ENCODE measurements around the gene AGBL4. TPM values are rescaled to one million over a fixed set of nuclear protein-coding genes. Genes with fewer than 3 reads are reported as not detected.
"Not testable (repeated sequence)": the region's sequence is repeated elsewhere in the genome, so short reads cannot be mapped to it uniquely, and the experiment has no call there.

Gene AGBL4
- total RNA-seq, 1 donor from 2014 or later, result 3.1 TPM

DNA sequence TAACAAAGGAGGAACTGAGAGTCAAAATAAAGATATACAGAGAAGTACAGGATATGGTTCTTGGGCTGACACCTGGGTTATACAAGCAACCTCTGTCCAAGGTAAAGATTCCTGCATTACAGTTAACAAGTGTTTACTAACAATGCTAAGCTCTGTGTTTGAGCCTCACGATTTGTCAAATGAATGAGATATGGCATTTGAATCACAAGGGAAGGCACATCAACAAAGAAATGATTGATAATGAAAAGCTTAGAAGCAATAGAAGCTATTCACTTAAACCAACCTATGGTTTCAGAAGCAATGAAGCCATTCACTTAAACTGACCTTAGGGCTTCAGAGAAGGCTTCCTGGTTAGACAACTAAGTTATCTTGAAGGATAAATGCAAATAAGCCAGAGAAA, 199.5 kb downstream of the AGBL4 start:
- Mint-ChIP-seq H3K4me3 (ENCODE audit: low read depth) (no peak overlapping the region), H3K27ac (no peak overlapping the region), H3K27me3 (no peaks in the 10 kb centered on the region), H3K4me1 (ENCODE audit: low read depth) (no peaks in the 10 kb centered on the region), H3K36me3 (ENCODE audit: insufficient read depth) (peaks cover 1% of the 10 kb centered on the region), H3K9me3 (ENCODE audit: low read depth) (peaks cover 71% of the 10 kb centered on the region)
- DNase-seq (ENCODE audit: low spot score, unreplicated experiment), result no peak
- TF ChIP-seq, protein P1, sequence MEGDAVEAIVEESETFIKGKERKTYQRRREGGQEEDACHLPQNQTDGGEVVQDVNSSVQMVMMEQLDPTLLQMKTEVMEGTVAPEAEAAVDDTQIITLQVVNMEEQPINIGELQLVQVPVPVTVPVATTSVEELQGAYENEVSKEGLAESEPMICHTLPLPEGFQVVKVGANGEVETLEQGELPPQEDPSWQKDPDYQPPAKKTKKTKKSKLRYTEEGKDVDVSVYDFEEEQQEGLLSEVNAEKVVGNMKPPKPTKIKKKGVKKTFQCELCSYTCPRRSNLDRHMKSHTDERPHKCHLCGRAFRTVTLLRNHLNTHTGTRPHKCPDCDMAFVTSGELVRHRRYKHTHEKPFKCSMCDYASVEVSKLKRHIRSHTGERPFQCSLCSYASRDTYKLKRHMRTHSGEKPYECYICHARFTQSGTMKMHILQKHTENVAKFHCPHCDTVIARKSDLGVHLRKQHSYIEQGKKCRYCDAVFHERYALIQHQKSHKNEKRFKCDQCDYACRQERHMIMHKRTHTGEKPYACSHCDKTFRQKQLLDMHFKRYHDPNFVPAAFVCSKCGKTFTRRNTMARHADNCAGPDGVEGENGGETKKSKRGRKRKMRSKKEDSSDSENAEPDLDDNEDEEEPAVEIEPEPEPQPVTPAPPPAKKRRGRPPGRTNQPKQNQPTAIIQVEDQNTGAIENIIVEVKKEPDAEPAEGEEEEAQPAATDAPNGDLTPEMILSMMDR (IDR thresholded peaks at IDR 0.05; ENCODE audit: unreplicated experiment), result no peak

DNA sequence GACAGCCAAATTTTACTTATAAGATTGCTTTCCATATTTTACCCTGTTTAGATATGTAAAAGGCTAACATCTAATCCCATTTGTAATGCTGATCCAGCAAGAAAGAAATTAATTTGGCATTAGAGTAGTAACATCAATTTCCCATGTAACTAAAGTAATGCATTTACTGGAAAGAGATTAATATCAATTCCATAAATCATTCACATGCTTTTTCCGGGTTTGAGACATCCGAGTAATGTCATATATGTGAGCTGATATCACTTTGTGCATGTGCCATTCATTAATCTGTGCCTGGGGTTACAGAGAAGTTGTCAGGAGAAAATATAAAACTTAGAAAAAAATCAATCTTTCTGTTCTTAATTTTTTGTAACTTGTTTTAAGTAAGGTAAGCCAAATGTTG, 206.1 kb downstream of the AGBL4 start:
- H3K27me3 Mint-ChIP-seq, result no peaks in the 10 kb centered on the region
- peaks cover 54% of the 10 kb centered on the region for H3K9me3 Mint-ChIP-seq (ENCODE audit: low read depth)

DNA sequence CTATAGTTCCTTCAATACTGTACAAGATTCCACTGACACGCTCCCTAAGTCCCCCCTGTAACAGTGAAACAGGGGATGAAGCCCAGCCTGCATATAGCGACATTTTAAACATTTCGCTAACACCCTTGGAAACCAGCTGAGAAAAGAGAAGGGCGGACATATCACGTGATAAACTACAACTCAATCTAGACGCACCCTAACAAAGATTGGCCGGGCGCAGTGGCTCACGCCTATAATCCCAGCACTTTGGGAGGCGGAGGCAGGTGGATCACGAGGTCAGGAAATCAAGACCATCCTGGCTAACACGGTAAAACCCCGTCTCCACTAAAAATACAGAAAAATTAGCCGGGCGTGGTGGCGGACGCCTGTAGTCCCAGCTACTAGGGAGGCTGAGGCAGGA, 236.7 kb downstream of the AGBL4 start:
- H3K9me3 Mint-ChIP-seq (ENCODE audit: low read depth), result peaks cover 47% of the 10 kb centered on the region
- DNase-seq (ENCODE audit: low spot score, unreplicated experiment); H3K4me1 Mint-ChIP-seq (ENCODE audit: low read depth); H3K36me3 Mint-ChIP-seq (ENCODE audit: insufficient read depth); H3K4me3 Mint-ChIP-seq (ENCODE audit: low read depth); H3K27ac Mint-ChIP-seq; H3K27me3 Mint-ChIP-seq: not testable (repeated sequence)

More for the DNA sequence above, 206.1 kb downstream of the AGBL4 start:
- Mint-ChIP-seq H3K4me3 (ENCODE audit: low read depth) (no peak overlapping the region), H3K27ac (no peak overlapping the region), H3K4me1 (ENCODE audit: low read depth) (no peaks in the 10 kb centered on the region), H3K36me3 (ENCODE audit: insufficient read depth) (no peaks in the 10 kb centered on the region)
- no peak for DNase-seq (ENCODE audit: low spot score, unreplicated experiment)
- TF ChIP-seq, protein P1 (IDR thresholded peaks at IDR 0.05; ENCODE audit: unreplicated experiment), result no peak

DNA sequence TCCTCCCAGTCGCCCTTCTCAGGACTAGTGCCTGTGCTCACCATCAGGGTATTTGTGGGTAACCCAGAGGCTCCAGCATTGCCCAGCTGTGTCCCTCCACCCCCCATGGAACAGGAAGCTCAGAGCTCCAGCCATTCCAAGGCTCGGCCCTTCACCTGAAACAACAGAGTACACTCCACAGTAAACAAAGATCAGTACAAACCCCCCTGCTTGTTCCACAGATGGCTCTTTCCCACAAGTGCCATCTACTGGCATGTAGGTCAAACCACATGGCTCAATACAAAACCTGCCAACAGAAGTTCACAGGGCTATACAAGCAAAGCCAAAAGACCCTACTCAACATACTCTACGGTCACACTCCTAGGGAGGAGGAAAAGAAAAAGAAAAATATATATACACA, 258.7 kb downstream of the AGBL4 start:
- peaks cover 72% of the 10 kb centered on the region for H3K9me3 Mint-ChIP-seq (ENCODE audit: low read depth)
- no peaks in the 10 kb centered on the region for H3K4me1 Mint-ChIP-seq (ENCODE audit: low read depth)
- no peaks in the 10 kb centered on the region for H3K27me3 Mint-ChIP-seq
- no peak for DNase-seq (ENCODE audit: low spot score, unreplicated experiment)
- no peak overlapping the region for H3K27ac Mint-ChIP-seq
- H3K4me3 Mint-ChIP-seq (ENCODE audit: low read depth), result no peak overlapping the region
- TF ChIP-seq, protein P1 (IDR thresholded peaks at IDR 0.05; ENCODE audit: unreplicated experiment), result no peak
- peaks cover 9% of the 10 kb centered on the region for H3K36me3 Mint-ChIP-seq (ENCODE audit: insufficient read depth)

DNA sequence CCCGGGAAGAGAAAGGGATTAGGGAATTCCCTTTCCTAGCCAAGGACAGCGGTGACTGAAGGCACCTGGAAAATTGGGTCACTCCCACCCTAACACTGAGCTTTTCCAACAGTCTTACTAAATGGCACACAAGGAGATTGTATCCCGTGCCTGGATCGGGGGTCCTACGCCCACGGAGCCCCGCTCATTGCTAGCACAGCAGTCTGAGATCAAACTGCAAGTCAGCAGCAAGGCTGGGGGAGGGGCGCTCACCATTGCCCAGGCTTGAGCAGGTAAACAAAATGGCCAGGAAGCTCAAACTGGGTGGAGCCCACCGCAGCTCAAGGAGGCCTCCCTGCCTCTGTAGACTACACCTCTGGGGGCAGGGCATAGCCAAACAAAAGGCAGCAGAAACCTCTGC, 285.6 kb downstream of the AGBL4 start:
- not testable (repeated sequence) for H3K27me3 Mint-ChIP-seq

DNA sequence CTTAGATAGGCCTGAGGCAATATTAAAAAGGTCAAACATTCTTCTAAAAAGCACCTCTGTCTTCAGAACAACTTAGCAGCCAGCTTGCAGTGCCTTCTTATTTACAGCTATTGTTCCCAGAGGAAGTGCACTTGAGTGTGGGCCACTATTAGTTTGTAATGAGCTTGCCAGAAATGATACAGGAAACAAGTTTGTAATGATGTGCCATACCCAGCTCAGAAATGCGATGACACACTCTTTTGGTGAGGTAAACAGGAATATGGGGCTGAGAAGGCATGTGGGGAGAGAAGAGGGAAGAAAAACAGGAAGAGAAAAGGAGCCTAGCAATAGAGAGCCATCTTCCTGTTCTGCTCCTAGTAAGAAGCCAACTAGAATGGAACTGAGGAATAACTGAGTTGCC, 295.4 kb downstream of the AGBL4 start:
- Mint-ChIP-seq H3K27me3 (no peaks in the 10 kb centered on the region), H3K36me3 (ENCODE audit: insufficient read depth) (no peaks in the 10 kb centered on the region), H3K9me3 (ENCODE audit: low read depth) (peaks cover 64% of the 10 kb centered on the region), H3K27ac (no peak overlapping the region), H3K4me1 (ENCODE audit: low read depth) (no peaks in the 10 kb centered on the region), H3K4me3 (ENCODE audit: low read depth) (no peak overlapping the region)
- DNase-seq (ENCODE audit: low spot score, unreplicated experiment), result no peak
- TF ChIP-seq, protein P1 (IDR thresholded peaks at IDR 0.05; ENCODE audit: unreplicated experiment), result no peak

More for the DNA sequence above, 285.6 kb downstream of the AGBL4 start:
- H3K4me1 Mint-ChIP-seq (ENCODE audit: low read depth); DNase-seq (ENCODE audit: low spot score, unreplicated experiment); H3K36me3 Mint-ChIP-seq (ENCODE audit: insufficient read depth); H3K4me3 Mint-ChIP-seq (ENCODE audit: low read depth); H3K27ac Mint-ChIP-seq: not testable (repeated sequence)
- peaks cover 59% of the 10 kb centered on the region for H3K9me3 Mint-ChIP-seq (ENCODE audit: low read depth)
